SKM-1 (cell line): ENCODE measurements around the gene RSRC1.
A peak's percentile ranks its signal among the peaks of the same experiment; 100 is the strongest.

Experiments
- DNase-seq: peaks from one replicate; lab custom pipeline; 2025; ENCODE audit not compliant: unreplicated experiment; lab: John Stamatoyannopoulos, UW

The RSRC1 gene

DNA sequence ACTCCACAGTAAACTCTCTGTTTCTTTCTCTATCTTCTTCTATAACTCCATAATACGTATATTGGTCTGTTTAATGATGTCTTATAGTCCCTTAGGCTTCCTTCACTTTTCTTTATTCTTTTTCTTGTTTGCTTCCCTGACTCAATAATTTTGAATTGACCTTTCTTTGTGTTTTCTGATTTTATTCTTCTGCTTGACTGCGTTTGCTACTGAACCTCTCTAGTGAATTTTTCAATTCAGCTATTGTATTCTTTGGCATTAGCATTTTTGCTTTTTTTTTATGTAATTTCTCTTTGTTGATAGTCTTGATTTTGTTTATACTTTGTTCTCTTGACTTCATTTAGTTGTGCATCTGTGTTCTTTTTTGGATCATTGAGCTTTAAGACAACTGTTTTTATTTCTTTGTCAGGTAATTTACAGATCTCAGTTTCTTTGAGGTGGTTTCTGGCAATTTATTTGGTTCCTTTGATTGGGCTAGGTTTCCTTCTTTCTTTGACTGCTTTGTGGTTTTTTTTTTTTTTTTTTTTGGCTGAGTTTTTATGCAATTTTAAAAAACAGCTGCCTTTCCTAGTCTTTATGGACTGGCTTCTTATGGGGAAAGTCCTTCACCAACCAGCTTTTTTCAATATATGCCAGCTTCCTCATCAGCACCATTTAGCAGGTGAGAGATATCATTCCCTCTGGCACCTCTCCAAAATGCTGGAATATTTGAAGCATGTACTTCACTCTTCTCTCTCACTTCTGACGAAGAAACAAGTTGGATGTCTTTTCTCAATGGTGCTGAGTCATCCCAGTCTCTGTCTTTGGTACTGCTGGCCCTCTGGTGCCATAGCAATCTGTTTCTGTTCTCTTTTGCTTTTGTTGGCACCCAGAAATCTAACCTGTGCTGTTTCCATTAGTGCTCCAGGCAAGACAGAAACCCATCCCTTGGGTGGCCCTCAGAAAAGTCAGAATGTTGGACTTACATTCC lies 17.6 kb downstream of the RSRC1 start:
- no peak for DNase-seq

GRCh38 chr3:158128755-158129154 lies 18.9 kb downstream of the RSRC1 start:
- DNase-seq = no peak

- DNase-seq = no peak
These were observed 24.5 kb downstream of the RSRC1 start for GRCh38 chr3:158134363-158134762.

- DNase-seq = no peak
These were observed 30.5 kb downstream of the RSRC1 start for GRCh38 chr3:158140396-158140795.

GRCh38 chr3:158148218-158148617 lies 38.3 kb downstream of the RSRC1 start:
- DNase-seq = no peak

GRCh38 chr3:158152186-158152585 lies 42.3 kb downstream of the RSRC1 start:
- DNase-seq = no peak

- DNase-seq = no peak
These were observed 49.1 kb downstream of the RSRC1 start for GRCh38 chr3:158158969-158159368.

DNA sequence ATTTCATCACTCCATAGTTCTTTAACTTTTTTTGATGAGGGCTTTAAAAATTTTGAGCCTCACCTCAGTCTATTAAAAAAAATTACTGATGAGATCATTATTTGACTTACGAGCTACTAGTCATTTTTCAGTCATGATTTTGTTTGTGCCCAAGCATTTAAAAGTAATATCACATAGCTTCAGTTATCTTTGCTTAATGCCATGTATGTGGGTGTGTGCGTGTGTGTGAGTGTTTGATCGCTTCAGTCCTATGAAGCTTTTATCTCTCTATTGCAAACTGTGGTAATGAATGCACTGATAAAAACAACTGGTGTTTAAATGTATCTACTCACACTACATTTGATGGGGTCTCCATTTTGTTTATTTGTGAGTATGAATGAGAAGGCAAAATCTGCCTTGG lies 49.8 kb downstream of the RSRC1 start:
- DNase-seq = no peak

GRCh38 chr3:158160958-158161357 lies 51.1 kb downstream of the RSRC1 start:
- no peak for DNase-seq

DNA sequence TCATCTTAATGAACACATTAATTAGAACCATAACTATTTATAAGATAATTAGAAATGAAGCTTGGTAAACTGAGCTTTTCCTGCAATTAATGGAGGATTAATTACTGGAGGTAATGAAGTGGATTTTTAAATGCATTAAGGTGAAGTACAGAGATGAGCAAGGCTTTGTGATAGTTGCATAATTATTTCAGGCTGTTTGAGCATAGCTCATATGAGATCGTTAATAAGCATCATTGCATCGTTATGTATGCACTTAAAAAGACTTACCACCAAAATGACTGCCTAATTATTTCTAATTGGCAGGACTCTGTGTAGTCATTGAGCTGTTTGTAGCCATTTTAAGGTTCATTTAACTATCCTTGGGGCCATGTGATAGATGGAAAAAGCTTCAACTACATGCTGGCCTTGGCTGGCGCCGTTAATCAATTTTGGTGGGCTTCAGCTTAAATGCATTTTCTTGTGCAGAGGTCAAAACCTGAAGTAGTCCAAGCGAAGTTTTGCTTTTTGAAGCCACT lies 55.3 kb downstream of the RSRC1 start:
- no peak for DNase-seq

GRCh38 chr3:158165730-158166129 lies 55.8 kb downstream of the RSRC1 start:
- no peak for DNase-seq

DNA sequence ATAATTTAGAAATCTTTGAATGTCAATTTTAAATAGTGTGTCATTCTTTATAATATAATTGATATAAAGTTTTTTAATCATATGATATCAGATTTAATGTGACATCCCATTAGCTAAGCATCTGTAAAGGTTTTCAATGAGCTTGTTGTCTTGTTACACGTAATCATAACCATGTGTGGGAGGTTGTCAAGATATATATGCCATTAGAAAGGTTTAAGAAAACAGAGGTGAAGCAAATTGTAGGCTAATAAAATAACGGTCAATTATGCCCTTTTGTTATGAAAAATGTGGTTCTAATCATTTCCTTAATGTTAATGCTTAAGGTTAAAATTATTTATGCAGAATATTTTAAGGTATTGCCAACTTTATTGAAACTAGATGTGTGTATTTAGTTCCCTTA lies 56.3 kb downstream of the RSRC1 start:
- DNase-seq = no peak

DNA sequence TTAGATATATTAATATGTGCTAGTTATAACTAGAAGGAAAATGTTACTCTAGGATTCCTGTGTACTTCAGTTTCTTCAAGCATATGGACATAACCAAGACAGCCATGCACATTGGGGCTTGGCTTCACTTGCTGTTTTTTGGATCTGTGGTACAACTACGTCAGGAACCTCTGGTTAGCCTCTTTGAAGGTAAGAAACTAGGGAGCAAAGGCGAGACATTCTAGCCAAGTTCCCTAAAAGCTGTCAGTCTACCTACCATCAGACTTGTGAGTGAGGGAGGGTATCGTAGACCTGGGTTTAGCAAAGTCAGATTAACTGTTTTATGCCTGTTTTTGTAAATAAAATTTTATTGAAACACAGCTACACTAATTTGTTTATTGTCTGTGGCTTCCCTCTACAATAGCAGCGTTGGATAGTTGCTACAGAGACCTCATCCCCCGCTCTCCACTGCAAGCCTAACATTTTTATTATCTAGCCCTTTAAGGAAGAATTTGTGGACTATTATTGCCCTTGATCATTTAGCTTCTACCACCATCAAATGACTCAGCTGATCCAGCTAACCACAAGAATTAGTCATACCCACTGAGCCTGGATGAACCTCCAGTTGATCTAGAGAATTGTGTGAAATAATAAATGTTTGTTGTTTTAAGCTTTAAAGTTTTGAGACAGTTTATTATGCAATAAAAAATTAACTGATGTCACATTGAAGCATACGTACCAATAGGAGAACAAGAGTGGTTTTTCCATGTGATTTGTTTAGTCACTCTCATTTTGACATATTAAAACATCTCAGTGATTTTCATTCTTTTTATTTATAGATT lies 58.1 kb downstream of the RSRC1 start:
- peak; percentile 2 for DNase-seq

GRCh38 chr3:158169091-158169491 lies 59.2 kb downstream of the RSRC1 start:
- no peak for DNase-seq

GRCh38 chr3:158181096-158181495 lies 71.2 kb downstream of the RSRC1 start:
- DNase-seq = no peak

GRCh38 chr3:158185711-158186110 lies 75.8 kb downstream of the RSRC1 start:
- no peak for DNase-seq

DNA sequence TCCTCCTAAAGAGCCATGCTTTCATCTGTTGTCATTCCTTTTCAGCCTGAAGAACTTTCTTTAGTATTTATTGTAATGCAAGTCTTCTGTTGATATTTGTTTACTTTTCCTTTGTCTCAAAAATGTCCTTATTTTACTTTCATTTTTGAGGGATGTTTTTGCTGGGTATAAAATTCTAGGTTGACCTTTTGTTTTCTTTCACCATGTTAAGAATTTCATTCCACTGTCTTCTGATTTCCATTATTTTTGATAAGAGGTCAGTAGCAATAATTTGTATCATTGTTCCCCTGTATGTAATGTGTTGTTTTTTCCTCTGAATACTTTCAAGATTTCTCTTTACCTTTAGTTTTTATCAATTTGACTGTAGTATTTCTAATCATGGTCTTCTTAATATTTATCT lies 91.1 kb downstream of the RSRC1 start:
- no peak for DNase-seq

- DNase-seq = no peak
These were observed 95.4 kb downstream of the RSRC1 start for GRCh38 chr3:158205324-158205723.

GRCh38 chr3:158205994-158206393 lies 96.1 kb downstream of the RSRC1 start:
- DNase-seq = no peak

DNA sequence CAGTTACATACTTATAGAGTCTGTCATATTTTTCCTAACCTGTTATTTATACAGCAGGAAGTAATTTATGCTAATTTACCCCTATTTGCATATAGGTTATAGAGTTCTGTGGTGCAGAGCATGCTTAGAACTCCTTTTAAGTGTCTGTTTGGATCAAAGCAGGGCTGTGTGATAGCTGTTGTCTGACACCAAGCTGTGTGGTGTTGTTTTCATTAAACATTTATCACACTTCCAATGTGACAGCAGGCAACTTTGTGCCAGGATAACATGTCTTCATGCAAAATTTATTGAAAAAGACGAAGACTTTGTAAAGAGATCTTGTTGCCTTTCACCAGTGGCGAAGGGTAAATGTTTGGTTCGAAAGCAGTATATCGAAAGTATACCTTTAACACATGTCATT lies 100.2 kb downstream of the RSRC1 start:
- no peak for DNase-seq

DNA sequence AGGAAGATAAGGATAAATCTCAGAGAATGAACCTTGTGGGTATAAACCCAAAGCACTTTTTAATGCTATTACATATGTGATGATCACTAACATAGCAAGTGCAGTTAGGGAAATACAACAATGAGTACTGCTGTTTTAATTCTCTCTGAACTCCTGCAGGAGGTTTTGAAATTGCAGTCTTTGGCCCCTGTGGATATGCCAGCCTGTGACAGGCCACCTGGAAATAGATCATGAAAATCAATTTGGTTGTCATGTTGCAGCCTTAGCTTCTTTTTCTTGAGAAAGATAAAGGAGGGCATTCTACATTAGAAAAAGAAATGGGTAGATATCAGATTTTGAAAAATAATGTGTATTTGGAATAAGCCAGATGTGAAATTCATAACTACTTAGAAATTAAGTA lies 103.6 kb downstream of the RSRC1 start:
- DNase-seq = no peak

GRCh38 chr3:158217992-158218391 lies 108.1 kb downstream of the RSRC1 start:
- DNase-seq = no peak
